WERI-Rb-1 (cell line): ENCODE data around the gene KRT14.
A peak's percentile ranks its signal among the peaks of the same experiment; 100 is the strongest.
"Not testable (repeated sequence)": the region's sequence is repeated elsewhere in the genome, so short reads cannot be mapped to it uniquely, and the experiment has no call there.

Experiments
- DNase-seq: peaks from one replicate; pipeline ENCODE4 v3.0.0-alpha.2; 2020
- H3K27ac ChIP-seq: fragments of 250-450 bp; sonication (Bioruptor Pico); 2 replicates; pipeline ENCODE4 v1.5.1; 2020; ENCODE audit warnings: mild to moderate bottlenecking, moderate library complexity
- H3K27me3 ChIP-seq: fragments of 250-450 bp; sonication (Bioruptor Pico); 2 replicates; pipeline ENCODE4 v1.5.1; 2021; ENCODE audit warnings: mild to moderate bottlenecking, low read depth, moderate library complexity; ENCODE audit not compliant: insufficient read depth, severe bottlenecking
- H3K36me3 ChIP-seq: fragments of 250-450 bp; sonication (Bioruptor Pico); 2 replicates; pipeline ENCODE4 v1.5.1; 2020; ENCODE audit warnings: mild to moderate bottlenecking, moderate library complexity
- H3K4me3 ChIP-seq: 2 replicates; pipeline ENCODE4 v1.5.1; 2011; ENCODE audit warnings: low read depth, mild to moderate bottlenecking, control low read depth, low read length
- H3K9me3 ChIP-seq: fragments of 250-450 bp; sonication (Bioruptor Pico); 2 replicates; pipeline ENCODE4 v1.5.1; 2021; ENCODE audit warnings: mild to moderate bottlenecking, moderate library complexity; ENCODE audit not compliant: severe bottlenecking
- TF ChIP-seq, protein P1 (sequence below): IDR thresholded peaks from 2 replicates; pipeline ENCODE4 v1.5.1; 2011; ENCODE audit warnings: low read depth, mild to moderate bottlenecking, control low read depth, inconsistent platforms, low read length

KRT14 gene

DNA sequence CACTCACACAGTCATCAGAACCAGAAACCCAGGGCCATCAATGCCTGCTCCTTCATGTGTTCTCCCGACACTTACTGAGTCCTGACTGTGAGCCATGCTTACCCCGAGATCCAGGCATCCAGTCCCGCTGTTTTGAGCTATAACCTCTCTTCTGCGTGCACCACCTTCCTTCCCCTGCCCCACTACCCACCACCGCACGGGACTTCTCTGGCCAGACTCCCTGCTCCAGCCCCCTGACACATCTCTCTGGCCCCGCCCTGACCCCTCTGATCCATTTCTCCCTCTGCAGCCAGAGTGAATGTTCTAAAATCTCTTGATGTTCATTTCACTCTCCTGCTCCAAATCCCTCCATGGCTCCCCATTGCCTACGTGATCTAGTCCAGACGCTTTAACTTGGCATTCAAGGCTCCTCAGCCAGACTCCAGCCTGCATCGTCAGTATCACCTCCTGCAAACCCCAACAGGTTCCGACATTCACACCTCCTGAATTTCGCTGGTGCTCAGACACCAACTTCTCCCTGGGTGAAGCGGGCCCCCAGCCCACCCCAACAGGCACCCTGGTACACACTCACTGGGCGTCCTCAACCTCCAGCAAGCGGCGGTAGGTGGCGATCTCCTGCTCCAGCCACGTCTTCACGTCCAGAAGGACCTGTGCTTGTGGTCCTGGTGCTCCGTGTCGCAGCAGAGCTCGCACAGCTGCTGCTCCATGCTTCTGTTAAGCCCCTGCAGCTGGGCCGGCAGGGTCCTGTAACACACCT lies 40.8 kb upstream of the KRT14 start:
- Histone ChIP-seq H3K27ac (no peak overlapping the region), H3K9me3 (no peaks in the 10 kb centered on the region), H3K36me3 (no peaks in the 10 kb centered on the region), H3K4me3 (no peak overlapping the region), H3K27me3 (no peaks in the 10 kb centered on the region)
- TF ChIP-seq, protein P1, sequence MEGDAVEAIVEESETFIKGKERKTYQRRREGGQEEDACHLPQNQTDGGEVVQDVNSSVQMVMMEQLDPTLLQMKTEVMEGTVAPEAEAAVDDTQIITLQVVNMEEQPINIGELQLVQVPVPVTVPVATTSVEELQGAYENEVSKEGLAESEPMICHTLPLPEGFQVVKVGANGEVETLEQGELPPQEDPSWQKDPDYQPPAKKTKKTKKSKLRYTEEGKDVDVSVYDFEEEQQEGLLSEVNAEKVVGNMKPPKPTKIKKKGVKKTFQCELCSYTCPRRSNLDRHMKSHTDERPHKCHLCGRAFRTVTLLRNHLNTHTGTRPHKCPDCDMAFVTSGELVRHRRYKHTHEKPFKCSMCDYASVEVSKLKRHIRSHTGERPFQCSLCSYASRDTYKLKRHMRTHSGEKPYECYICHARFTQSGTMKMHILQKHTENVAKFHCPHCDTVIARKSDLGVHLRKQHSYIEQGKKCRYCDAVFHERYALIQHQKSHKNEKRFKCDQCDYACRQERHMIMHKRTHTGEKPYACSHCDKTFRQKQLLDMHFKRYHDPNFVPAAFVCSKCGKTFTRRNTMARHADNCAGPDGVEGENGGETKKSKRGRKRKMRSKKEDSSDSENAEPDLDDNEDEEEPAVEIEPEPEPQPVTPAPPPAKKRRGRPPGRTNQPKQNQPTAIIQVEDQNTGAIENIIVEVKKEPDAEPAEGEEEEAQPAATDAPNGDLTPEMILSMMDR, result peak; percentile 52
- peak; percentile 44 for DNase-seq

DNA sequence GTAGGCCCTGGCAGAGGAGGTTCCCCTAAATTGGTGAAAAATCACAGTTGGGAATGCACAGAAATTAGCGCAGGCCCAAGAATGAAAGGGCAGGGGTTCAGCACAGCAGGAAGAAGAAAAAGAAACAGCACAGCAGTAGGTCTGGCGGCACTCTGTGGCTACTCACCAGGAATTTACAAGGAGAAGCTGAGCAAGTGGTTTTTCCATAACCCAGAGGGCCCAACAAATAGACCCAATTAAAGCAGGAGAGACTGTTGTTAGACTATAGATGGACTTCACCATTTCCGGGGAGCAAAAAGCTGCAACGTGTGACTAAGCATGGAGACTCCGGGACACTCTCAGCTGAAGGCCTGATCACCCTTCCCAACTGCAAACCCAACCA lies 40.2 kb upstream of the KRT14 start:
- not testable (repeated sequence) for H3K36me3 ChIP-seq, H3K4me3 ChIP-seq, H3K9me3 ChIP-seq, H3K27ac ChIP-seq, H3K27me3 ChIP-seq, DNase-seq

DNA sequence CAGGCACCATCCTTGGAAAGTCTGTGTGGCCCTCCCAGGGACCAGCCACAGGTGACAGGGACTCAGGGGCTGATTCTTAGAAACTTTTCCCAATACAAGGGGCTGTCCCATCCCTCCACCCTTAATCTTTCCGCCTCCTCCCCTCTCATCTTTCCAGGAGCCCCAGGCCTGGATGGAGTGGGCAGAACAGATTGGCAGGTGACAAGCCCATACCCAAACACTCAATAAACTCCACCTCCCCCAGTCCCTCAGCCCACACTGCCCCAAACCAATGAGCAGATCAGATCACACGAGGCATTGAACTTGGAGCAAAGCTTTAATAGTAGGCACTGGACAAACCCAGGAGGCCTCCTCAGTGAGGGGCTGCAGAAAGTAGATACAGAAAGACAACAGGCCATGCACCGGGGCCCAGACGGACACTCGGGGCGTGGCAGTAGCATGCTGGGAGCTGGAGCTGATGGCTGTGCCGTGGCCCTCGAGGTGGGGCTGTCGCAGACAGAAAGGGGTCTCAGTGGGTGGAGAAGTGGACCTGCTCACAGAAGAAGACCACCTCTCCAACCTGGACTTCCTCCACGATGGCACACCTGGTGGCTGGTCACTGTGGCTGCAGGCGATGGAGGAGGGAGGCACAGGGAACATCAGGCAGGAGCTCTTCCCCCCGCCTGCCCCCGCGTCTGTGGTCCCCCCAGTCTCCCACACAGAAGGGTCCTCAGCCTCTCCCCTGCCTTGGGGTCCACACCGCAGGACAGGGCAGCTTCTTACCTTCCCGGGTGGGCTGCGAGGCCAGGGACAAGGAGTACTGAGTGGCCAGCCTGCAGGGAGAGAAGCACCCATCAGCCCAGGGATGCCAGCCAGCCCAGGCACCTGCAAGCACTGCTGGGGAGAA lies 39.6 kb upstream of the KRT14 start:
- H3K27ac ChIP-seq, H3K27me3 ChIP-seq, H3K4me3 ChIP-seq, DNase-seq, H3K9me3 ChIP-seq, H3K36me3 ChIP-seq: not testable (repeated sequence)

DNA sequence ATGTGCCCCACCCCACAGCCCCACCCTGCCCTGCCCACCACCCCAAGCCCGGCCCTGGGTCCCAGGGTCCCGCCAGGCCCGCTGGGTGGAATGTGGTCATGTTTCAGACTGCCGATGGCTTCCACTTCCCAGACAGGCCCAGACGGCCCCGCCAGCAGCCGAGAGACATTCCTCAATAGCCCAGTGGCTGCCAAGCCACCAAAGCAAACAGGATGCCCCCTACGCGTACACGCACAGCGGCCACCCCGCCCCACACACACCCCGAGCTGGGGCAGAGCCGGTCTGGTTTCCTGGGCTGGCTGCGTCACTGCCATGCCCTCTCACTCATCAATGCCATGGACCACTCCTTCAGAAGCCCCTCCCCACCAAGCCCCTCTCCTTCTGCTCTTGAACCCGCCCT lies 38.9 kb upstream of the KRT14 start:
- H3K4me3 ChIP-seq, result no peak overlapping the region
- DNase-seq, result no peak
- H3K27me3 ChIP-seq, result no peaks in the 10 kb centered on the region
- no peaks in the 10 kb centered on the region for H3K9me3 ChIP-seq
- TF ChIP-seq, protein P1, result no peak
- no peak overlapping the region for H3K27ac ChIP-seq
- no peaks in the 10 kb centered on the region for H3K36me3 ChIP-seq

DNA sequence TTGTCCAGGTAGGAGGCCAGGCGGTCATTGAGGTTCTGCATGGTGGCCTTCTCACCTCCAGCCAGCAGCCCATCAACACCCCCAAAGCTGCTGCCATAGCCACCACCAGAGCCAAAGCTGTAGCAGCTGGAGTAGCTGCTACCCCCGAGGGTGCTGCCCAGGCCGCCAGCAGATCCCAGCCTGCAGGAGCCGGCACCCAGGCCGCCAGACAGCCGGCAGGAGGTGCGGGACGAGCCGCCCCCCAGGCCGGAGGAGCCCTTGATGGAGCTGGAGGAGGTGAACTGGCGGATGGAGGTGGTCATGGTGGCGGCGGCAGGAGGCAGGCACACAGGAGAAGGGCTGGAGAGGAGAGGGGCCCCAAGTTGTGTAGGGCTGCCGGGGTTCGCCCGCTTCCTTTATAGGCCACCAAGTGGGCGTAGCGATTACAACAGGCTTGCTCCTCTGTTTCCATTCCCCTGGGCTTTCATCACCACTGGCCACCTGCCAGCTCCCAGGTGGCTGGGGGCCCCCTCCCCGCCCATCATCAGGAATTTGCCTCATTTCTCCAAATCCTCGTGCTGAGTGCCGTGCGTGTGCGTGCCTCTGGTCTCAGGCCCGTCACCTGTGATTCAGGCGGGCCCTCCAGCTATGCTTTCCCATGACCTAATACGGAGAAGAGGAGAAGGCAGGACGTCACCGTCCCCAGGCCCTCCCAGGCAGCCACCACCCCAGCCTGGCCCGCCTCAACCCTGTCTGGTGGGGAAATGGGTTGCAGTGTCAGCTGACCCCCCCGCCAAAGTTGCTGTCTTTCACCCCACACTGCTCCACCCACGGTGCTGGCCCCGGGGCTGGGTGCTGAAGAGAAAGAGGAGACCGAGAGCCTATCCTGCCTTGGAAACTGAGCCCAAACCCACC lies 37.8 kb upstream of the KRT14 start, which contains the start of gene KRT17:
Gene KRT17 (minus strand): TSS at position 368 of the 894 bp plus-strand sequence. CDS start 66 bp downstream, at position 302.
- Histone ChIP-seq H3K9me3 (no peaks in the 10 kb centered on the region), H3K4me3 (no peak within 1 kb of the TSS), H3K27me3 (no peaks in the 10 kb centered on the region), H3K36me3 (no peaks in the 10 kb centered on the region), H3K27ac (no peak within 1 kb of the TSS)
- TF ChIP-seq, protein P1, result no peak
- DNase-seq, result no peak

DNA sequence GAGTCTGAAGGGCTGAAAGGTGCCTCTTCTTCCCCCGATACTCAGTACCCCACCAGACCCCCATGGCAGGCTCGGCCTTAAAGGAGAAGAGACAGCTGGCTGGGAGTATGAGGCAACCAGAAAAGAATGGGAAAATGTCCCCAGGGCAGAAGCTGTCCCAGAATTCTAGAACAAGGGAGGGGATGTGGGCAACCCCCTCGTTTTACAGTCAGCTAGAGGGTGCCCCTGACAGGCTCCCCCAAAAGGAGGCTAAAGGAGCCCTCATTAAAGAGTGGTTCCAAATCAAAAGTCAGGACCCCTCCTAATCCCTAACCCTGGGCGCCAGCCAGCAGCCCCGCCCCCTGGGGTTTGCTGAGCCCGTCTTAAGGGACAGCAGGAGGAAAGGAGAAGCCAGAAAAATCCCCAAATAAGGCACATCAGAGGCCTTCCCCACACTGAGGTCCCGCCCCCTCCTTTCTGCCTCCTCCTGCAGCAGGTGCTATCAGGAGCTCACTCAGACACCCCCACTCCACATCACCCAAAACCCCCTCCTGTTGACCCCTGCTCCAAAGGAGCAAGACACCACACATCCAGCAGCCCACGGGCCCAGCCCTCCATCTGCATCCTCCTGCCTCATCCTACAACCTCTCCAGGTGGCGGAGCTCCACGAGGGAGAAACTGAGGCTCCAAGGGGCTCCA lies 36.6 kb upstream of the KRT14 start:
- H3K27me3 ChIP-seq, result not testable (repeated sequence)

DNA sequence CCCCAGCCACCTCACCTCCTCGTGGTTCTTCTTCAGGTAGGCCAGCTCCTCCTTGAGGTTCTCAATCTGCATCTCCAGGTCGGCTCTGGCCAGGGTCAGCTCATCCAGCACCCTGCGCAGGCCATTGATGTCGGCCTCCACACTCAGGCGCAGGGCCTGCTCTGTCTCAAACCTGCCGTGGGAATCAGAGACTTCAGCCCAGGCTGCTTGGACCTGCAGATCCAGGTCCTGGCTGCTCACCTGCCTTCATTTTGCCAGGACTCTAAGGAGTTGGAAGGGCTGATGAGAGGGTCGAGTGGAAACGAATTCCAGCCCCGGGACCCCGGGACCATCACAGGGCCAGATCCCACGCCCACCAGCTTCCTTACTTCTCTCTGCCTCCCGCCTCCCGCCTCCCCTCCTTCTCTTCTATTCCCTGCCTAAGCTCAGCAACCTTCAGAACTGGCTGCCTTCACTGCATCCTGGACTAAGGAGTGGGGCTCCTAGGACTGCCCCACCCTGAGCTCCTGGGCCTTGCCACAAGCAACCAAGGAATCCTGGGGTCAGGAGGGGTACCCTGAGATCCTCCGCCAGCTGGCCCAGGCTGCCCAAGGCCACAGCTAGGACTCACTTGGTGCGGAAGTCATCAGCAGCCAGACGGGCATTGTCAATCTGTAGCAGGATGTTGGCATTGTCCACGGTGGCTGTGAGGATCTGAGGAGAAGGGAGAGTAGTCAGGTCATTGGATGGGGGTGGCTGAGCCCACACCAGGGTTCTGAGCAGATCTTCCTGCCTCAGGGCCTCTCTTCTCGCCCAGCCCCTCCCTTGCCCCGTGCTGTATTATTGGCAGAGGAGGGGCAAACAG lies 35.9 kb upstream of the KRT14 start:
- not testable (repeated sequence) for H3K9me3 ChIP-seq, DNase-seq, H3K27me3 ChIP-seq, H3K36me3 ChIP-seq, H3K27ac ChIP-seq, H3K4me3 ChIP-seq

More for the DNA sequence above, 36.6 kb upstream of the KRT14 start:
- not testable (repeated sequence) for H3K4me3 ChIP-seq, H3K27ac ChIP-seq, H3K36me3 ChIP-seq, H3K9me3 ChIP-seq
- DNase-seq, result peak; percentile 58
